NCI-H2107 (cell line): Measurements from ENCODE around the gene TMOD2.
"Not testable (repeated sequence)": the region's sequence is repeated elsewhere in the genome, so short reads cannot be mapped to it uniquely, and the experiment has no call there.

Experiments used
- DNase-seq: peaks from one replicate; lab custom pipeline; 2025; lab: John Stamatoyannopoulos, UW

Gene TMOD2

GRCh38 chr15:51774916-51775315 is 23.5 kb downstream of the TMOD2 start:
- no peak for DNase-seq

GRCh38 chr15:51775967-51776816 is 24.8 kb downstream of the TMOD2 start:
- peak; percentile 29 for DNase-seq

GRCh38 chr15:51776952-51777569 is 25.7 kb downstream of the TMOD2 start:
- peak; percentile 17 for DNase-seq

GRCh38 chr15:51780636-51781035 is 29.2 kb downstream of the TMOD2 start:
- no peak for DNase-seq

GRCh38 chr15:51781506-51781905 is 30.1 kb downstream of the TMOD2 start:
- DNase-seq = no peak

GRCh38 chr15:51782357-51782896 is 31.0 kb downstream of the TMOD2 start:
- DNase-seq = no peak

- DNase-seq = no peak
Measured at GRCh38 chr15:51783967-51784366, 32.6 kb downstream of the TMOD2 start.

- not testable (repeated sequence) for DNase-seq
Measured at GRCh38 chr15:51787130-51787529, 35.7 kb downstream of the TMOD2 start.

- not testable (repeated sequence) for DNase-seq
Measured at GRCh38 chr15:51792474-51792873, 41.1 kb downstream of the TMOD2 start.

GRCh38 chr15:51793521-51794305 is 42.3 kb downstream of the TMOD2 start:
- no peak for DNase-seq

- no peak for DNase-seq
Measured at GRCh38 chr15:51796847-51797401, 45.5 kb downstream of the TMOD2 start.

GRCh38 chr15:51798281-51798680 is 46.9 kb downstream of the TMOD2 start:
- DNase-seq = no peak

GRCh38 chr15:51799282-51800252 is 48.2 kb downstream of the TMOD2 start:
- no peak for DNase-seq

- DNase-seq = no peak
Measured at GRCh38 chr15:51801391-51801835, 50.0 kb downstream of the TMOD2 start.

GRCh38 chr15:51802593-51802992 is 51.2 kb downstream of the TMOD2 start:
- DNase-seq = no peak

- DNase-seq = no peak
Measured at GRCh38 chr15:51803965-51804364, 52.6 kb downstream of the TMOD2 start.

- no peak for DNase-seq
Measured at GRCh38 chr15:51806123-51806522, 54.7 kb downstream of the TMOD2 start.

- no peak for DNase-seq
Measured at GRCh38 chr15:51809457-51809856, 58.1 kb downstream of the TMOD2 start.

- no peak for DNase-seq
Measured at GRCh38 chr15:51812598-51812997, 61.2 kb downstream of the TMOD2 start.

- DNase-seq = no peak
Measured at GRCh38 chr15:51814606-51815005, 63.2 kb downstream of the TMOD2 start.

GRCh38 chr15:51816611-51817010 is 65.2 kb downstream of the TMOD2 start:
- no peak for DNase-seq
